AG04450 (cell line): ENCODE results near the gene ABCG1. TPM values are rescaled to one million over a fixed set of nuclear protein-coding genes. Genes with fewer than 3 reads are reported as not detected.

Experiments used
- CTCF ChIA-PET: fragments of 300-600, 350-600 bp; formaldehyde crosslinking; extraction: SDS; loops from one replicate; lab custom pipeline; 2022; ENCODE audit warnings: antibody characterized with exemption, inconsistent platforms; lab: Charles Lee
- POLR2A ChIA-PET: fragments of 350-600 bp; formaldehyde crosslinking; extraction: SDS; loops from one replicate; lab custom pipeline; 2021; ENCODE audit warnings: antibody characterized with exemption, inconsistent platforms; lab: Yijun Ruan, JAX
- DNase-seq: peaks from one replicate; pipeline ENCODE4 v3.0.0-alpha.2; 2011; ENCODE audit warnings: low read depth, low spot score
- H3K27ac ChIP-seq: one replicate; pipeline ENCODE4 v1.5.1; 2012; ENCODE audit warnings: low read depth, low read length, control low read depth
- H3K27me3 ChIP-seq: one replicate; pipeline ENCODE4 v1.6.0; 2012; ENCODE audit warnings: low read length; ENCODE audit not compliant: control insufficient read depth, insufficient read depth
- H3K4me3 ChIP-seq: 2 replicates; pipeline ENCODE4 v1.5.1; 2011; ENCODE audit warnings: mild to moderate bottlenecking, low read depth, low read length, control low read depth
- H3K9me3 ChIP-seq: 2 replicates; pipeline ENCODE4 v1.5.1; 2012; ENCODE audit warnings: low read length; ENCODE audit not compliant: control insufficient read depth, insufficient read depth
- polyA plus RNA-seq: library from polyadenylated mRNA; depleted of rRNA; stranded (reverse); fragments of >200 nt; gene quantifications from 2 replicates; pipeline ENCODE4 v1.2.3, GENCODE V29; 2011
- TF ChIP-seq, protein P1 (sequence below): IDR thresholded peaks from 2 replicates; pipeline ENCODE4 v1.5.1; 2011; ENCODE audit warnings: low read depth, low read length, control low read depth, inconsistent platforms

The ABCG1 gene
- polyA plus RNA-seq, 1 experiment, result 0.71 TPM

GRCh38 chr21:42222821-42223390 is 4.0 kb downstream of the ABCG1 start:
- ChIA-PET CTCF (no interaction called here), POLR2A (no interaction called here)
- TF ChIP-seq, protein P1, sequence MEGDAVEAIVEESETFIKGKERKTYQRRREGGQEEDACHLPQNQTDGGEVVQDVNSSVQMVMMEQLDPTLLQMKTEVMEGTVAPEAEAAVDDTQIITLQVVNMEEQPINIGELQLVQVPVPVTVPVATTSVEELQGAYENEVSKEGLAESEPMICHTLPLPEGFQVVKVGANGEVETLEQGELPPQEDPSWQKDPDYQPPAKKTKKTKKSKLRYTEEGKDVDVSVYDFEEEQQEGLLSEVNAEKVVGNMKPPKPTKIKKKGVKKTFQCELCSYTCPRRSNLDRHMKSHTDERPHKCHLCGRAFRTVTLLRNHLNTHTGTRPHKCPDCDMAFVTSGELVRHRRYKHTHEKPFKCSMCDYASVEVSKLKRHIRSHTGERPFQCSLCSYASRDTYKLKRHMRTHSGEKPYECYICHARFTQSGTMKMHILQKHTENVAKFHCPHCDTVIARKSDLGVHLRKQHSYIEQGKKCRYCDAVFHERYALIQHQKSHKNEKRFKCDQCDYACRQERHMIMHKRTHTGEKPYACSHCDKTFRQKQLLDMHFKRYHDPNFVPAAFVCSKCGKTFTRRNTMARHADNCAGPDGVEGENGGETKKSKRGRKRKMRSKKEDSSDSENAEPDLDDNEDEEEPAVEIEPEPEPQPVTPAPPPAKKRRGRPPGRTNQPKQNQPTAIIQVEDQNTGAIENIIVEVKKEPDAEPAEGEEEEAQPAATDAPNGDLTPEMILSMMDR, result no peak
- Histone ChIP-seq H3K4me3 (no peak overlapping the region), H3K27ac (no peak overlapping the region), H3K9me3 (no peaks in the 10 kb centered on the region; the same call in 1 of the 2 replicates), H3K27me3 (peaks cover 12% of the 10 kb centered on the region)
- no peak for DNase-seq

GRCh38 chr21:42223826-42224575 is 5.1 kb downstream of the ABCG1 start:
- CTCF ChIA-PET, result no interaction called here
- TF ChIP-seq, protein P1, result no peak
- H3K27ac ChIP-seq, result no peak overlapping the region
- DNase-seq, result no peak
- no peaks in the 10 kb centered on the region; the same call in 1 of the 2 replicates for H3K9me3 ChIP-seq
- peaks cover 9% of the 10 kb centered on the region for H3K27me3 ChIP-seq
- H3K4me3 ChIP-seq, result no peak overlapping the region
- POLR2A ChIA-PET, result no interaction called here

GRCh38 chr21:42225042-42225441 is 6.1 kb downstream of the ABCG1 start:
- POLR2A ChIA-PET, result no interaction called here

GRCh38 chr21:42225571-42226155 is 6.7 kb downstream of the ABCG1 start:
- H3K27ac ChIP-seq, result no peak overlapping the region
- no peak for DNase-seq
- ChIA-PET POLR2A (no interaction called here), CTCF (no interaction called here)
- H3K9me3 ChIP-seq, result no peaks in the 10 kb centered on the region; the same call in 1 of the 2 replicates
- TF ChIP-seq, protein P1, result no peak
- H3K27me3 ChIP-seq, result no peaks in the 10 kb centered on the region
- no peak overlapping the region for H3K4me3 ChIP-seq

More at GRCh38 chr21:42225042-42225441, 6.1 kb downstream of the ABCG1 start:
- CTCF ChIA-PET, result no interaction called here
- no peak for DNase-seq
- Histone ChIP-seq H3K27ac (no peak overlapping the region), H3K4me3 (no peak overlapping the region), H3K27me3 (no peaks in the 10 kb centered on the region), H3K9me3 (no peaks in the 10 kb centered on the region; the same call in 1 of the 2 replicates)
- TF ChIP-seq, protein P1, result no peak

DNA sequence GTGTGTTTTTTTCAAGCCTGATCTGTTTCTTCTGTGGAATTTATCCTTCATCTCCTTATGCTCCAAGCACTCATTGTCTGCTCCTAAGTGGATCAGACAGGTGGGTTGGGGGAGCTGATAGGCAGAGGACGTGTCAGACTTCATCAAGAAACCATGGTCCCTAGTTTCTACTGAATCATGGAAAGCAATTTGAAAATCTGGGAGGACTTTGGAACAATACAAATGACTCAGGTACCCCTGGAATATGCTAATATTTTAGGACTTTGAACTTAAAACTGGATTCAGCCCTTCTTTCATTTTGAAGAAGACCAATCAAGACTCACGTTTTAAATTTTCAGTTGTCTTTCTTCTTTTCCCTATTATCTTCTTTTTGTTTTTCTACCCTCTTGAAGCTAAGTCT is 7.7 kb downstream of the ABCG1 start:
- POLR2A ChIA-PET, result no interaction called here
- no peaks in the 10 kb centered on the region for H3K27me3 ChIP-seq
- no peak for DNase-seq
- TF ChIP-seq, protein P1, result no peak
- H3K4me3 ChIP-seq, result no peak overlapping the region
- H3K27ac ChIP-seq, result no peak overlapping the region
- H3K9me3 ChIP-seq, result no peaks in the 10 kb centered on the region; the same call in 1 of the 2 replicates
- CTCF ChIA-PET, result no interaction called here
